Measurements from ENCODE around the gene LTO1. TPM values are rescaled to one million over a fixed set of nuclear protein-coding genes. Genes with fewer than 3 reads are reported as not detected.

The LTO1 gene
- total RNA-seq, 2 donors from 2014 or later: 13.0 to 26.7 TPM

DNA sequence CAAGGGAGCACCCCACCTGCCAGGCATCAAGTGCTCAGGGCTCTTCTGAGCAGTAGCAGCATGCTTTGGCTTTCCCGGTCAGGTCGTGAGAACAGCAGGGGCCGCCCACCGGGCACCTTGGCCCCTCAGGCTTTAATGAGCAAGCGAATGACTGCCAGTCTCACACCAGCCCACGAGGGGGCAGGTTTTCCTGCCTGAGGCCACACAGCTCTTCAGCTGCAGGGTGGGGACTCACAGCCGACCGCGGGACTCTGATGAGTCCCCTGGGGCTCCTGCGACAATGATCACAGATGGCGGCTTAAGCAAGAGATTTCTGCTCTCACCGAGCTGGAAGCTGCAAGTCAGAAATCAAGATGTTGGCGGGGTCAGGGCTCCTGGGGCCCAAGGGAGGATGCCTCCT, 43.0 kb upstream of the LTO1 start:
- Histone ChIP-seq H3K27ac (no peak overlapping the region), H3K4me1 (no peaks in the 10 kb centered on the region), H3K36me3 (replicated peaks in 1 of 2; ENCODE audit: insufficient read depth in 1 of 2, low read depth in 2 of 2) (no peaks in the 10 kb centered on the region), H3K9me3 (no peaks in the 10 kb centered on the region), H3K4me3 (no peak overlapping the region), H3K27me3 (peaks cover 0 to 3% of the 10 kb centered on the region in 2 donors)
- WGBS, 2 donors: 4 to 11% methylated on average over 4 to 13 of the region's 13 CpGs
- DNase-seq (no peak), ATAC-seq (no peak)
- intact Hi-C loops (cut with DNase I): no loop called here
- TF ChIP-seq CTCF (IDR thresholded peaks at IDR 0.05): peak in 3 of 7 experiments; percentile 13 to 19 (median 14)
- TF ChIP-seq POLR2A (IDR thresholded peaks at IDR 0.05): no peak

GRCh38 chr11:69716891-69717747, 42.0 kb upstream of the LTO1 start:
- H3K27me3 ChIP-seq: peaks cover 0 to 3% of the 10 kb centered on the region in 2 donors

GRCh38 chr11:69716099-69716498, 40.9 kb upstream of the LTO1 start:
- intact Hi-C loops (cut with DNase I): no loop called here
- Histone ChIP-seq H3K4me3 (no peak overlapping the region), H3K4me1 (no peaks in the 10 kb centered on the region), H3K27me3 (peaks cover 0 to 3% of the 10 kb centered on the region in 2 donors), H3K9me3 (no peaks in the 10 kb centered on the region), H3K36me3 (replicated peaks in 1 of 2; ENCODE audit: insufficient read depth in 1 of 2, low read depth in 2 of 2) (no peaks in the 10 kb centered on the region), H3K27ac (no peak overlapping the region)
- ATAC-seq: no peak
- TF ChIP-seq CTCF (IDR thresholded peaks at IDR 0.05): no peak
- no peak for TF ChIP-seq POLR2A (IDR thresholded peaks at IDR 0.05)
- 69% methylated on average over 11 of the region's 11 CpGs for WGBS, 2 donors
- DNase-seq: no peak

More at GRCh38 chr11:69716891-69717747, 42.0 kb upstream of the LTO1 start:
- ATAC-seq: no peak
- TF ChIP-seq POLR2A (IDR thresholded peaks at IDR 0.05): no peak
- TF ChIP-seq CTCF (IDR thresholded peaks at IDR 0.05): no peak
- Histone ChIP-seq H3K4me3 (no peak overlapping the region), H3K4me1 (no peaks in the 10 kb centered on the region), H3K27ac (no peak overlapping the region), H3K36me3 (replicated peaks in 1 of 2; ENCODE audit: insufficient read depth in 1 of 2, low read depth in 2 of 2) (no peaks in the 10 kb centered on the region), H3K9me3 (no peaks in the 10 kb centered on the region)
- no peak for DNase-seq
- intact Hi-C loops (cut with DNase I): no loop called here
- 30 to 55% methylated on average over 4 to 5 of the region's 6 CpGs for whole genome bisulfite sequencing, 2 donors

GRCh38 chr11:69715446-69715845, 40.3 kb upstream of the LTO1 start:
- Histone ChIP-seq H3K4me3 (no peak overlapping the region), H3K4me1 (no peaks in the 10 kb centered on the region), H3K9me3 (no peaks in the 10 kb centered on the region), H3K27ac (no peak overlapping the region), H3K36me3 (replicated peaks in 1 of 2; ENCODE audit: insufficient read depth in 1 of 2, low read depth in 2 of 2) (no peaks in the 10 kb centered on the region), H3K27me3 (peaks cover 0 to 3% of the 10 kb centered on the region in 2 donors)
- 63 to 74% methylated on average over 18 to 19 of the region's 19 CpGs for WGBS, 2 donors
- no peak for TF ChIP-seq CTCF (IDR thresholded peaks at IDR 0.05)
- TF ChIP-seq POLR2A (IDR thresholded peaks at IDR 0.05): no peak
- DNase-seq (no peak), ATAC-seq (no peak)
- intact Hi-C loops (cut with DNase I): no loop called here

All from body of pancreas (tissue), 4 donors.